ENCODE results near the gene RNF220. TPM values are rescaled to one million over a fixed set of nuclear protein-coding genes. Genes with fewer than 3 reads are reported as not detected.

Gene RNF220
- total RNA-seq, 2 donors from 2014 or later: 66.0 to 71.2 TPM

- DNase-seq (ENCODE audit: low spot score) (no peak), ATAC-seq (no peak)
- no peaks in the 10 kb centered on the region for H3K9me3 Mint-ChIP-seq
- peaks cover 0 to 7% of the 10 kb centered on the region in 2 donors for H3K4me1 Mint-ChIP-seq (ENCODE audit: low read depth in 2 of 2)
- no peak overlapping the region for H3K4me3 Mint-ChIP-seq
- H3K36me3 Mint-ChIP-seq: no peaks in the 10 kb centered on the region
- peaks cover 0 to 32% of the 10 kb centered on the region in 2 donors for H3K27me3 Mint-ChIP-seq
- H3K27ac Mint-ChIP-seq: no peak overlapping the region
Measured at GRCh38 chr1:44413740-44414139, 8.7 kb downstream of the RNF220 start.

- Mint-ChIP-seq H3K9me3 (no peaks in the 10 kb centered on the region), H3K27ac (no peak overlapping the region), H3K36me3 (no peaks in the 10 kb centered on the region), H3K4me3 (no peak overlapping the region), H3K27me3 (peaks cover 9 to 30% of the 10 kb centered on the region in 2 donors), H3K4me1 (ENCODE audit: low read depth in 2 of 2) (no peaks in the 10 kb centered on the region)
- no peak for ATAC-seq
- DNase-seq (ENCODE audit: low spot score): no peak
Measured at GRCh38 chr1:44415013-44415412, 10.0 kb downstream of the RNF220 start.

GRCh38 chr1:44416408-44416807 lies 11.4 kb downstream of the RNF220 start:
- H3K4me1 Mint-ChIP-seq (ENCODE audit: low read depth in 2 of 2): no peaks in the 10 kb centered on the region
- H3K27me3 Mint-ChIP-seq: peaks cover 16 to 36% of the 10 kb centered on the region in 2 donors
- H3K36me3 Mint-ChIP-seq: no peaks in the 10 kb centered on the region
- H3K27ac Mint-ChIP-seq: no peak overlapping the region
- DNase-seq (ENCODE audit: low spot score) (no peak), ATAC-seq (no peak)
- H3K4me3 Mint-ChIP-seq: no peak overlapping the region
- H3K9me3 Mint-ChIP-seq: no peaks in the 10 kb centered on the region

GRCh38 chr1:44417351-44418021 lies 12.4 kb downstream of the RNF220 start:
- Mint-ChIP-seq H3K9me3 (no peaks in the 10 kb centered on the region), H3K27ac (no peak overlapping the region), H3K36me3 (no peaks in the 10 kb centered on the region), H3K4me3 (peak overlapping the region; percentile 20), H3K27me3 (peaks cover 27 to 39% of the 10 kb centered on the region in 2 donors), H3K4me1 (ENCODE audit: low read depth in 2 of 2) (no peaks in the 10 kb centered on the region)
- no peak for DNase-seq (ENCODE audit: low spot score)
- peak; percentile 56 to 62 for ATAC-seq

- Mint-ChIP-seq H3K4me3 (peak overlapping the region; percentile 47), H3K4me1 (ENCODE audit: low read depth in 2 of 2) (no peaks in the 10 kb centered on the region), H3K36me3 (no peaks in the 10 kb centered on the region), H3K27ac (no peak overlapping the region), H3K9me3 (no peaks in the 10 kb centered on the region), H3K27me3 (peaks cover 33 to 44% of the 10 kb centered on the region in 2 donors)
- DNase-seq (ENCODE audit: low spot score) (no peak), ATAC-seq (peak; percentile 28 to 55)
Measured at GRCh38 chr1:44418022-44418673, 13.1 kb downstream of the RNF220 start.

- Mint-ChIP-seq H3K36me3 (no peaks in the 10 kb centered on the region), H3K4me1 (ENCODE audit: low read depth in 2 of 2) (peaks cover 0 to 5% of the 10 kb centered on the region in 2 donors), H3K9me3 (no peaks in the 10 kb centered on the region), H3K27ac (no peak overlapping the region), H3K27me3 (peaks cover 41 to 43% of the 10 kb centered on the region in 2 donors), H3K4me3 (no peak overlapping the region)
- ATAC-seq (no peak), DNase-seq (ENCODE audit: low spot score) (no peak)
Measured at GRCh38 chr1:44419901-44420300, 14.8 kb downstream of the RNF220 start.

GRCh38 chr1:44420535-44420934 lies 15.5 kb downstream of the RNF220 start:
- Mint-ChIP-seq H3K27me3 (peaks cover 41 to 44% of the 10 kb centered on the region in 2 donors), H3K27ac (no peak overlapping the region), H3K36me3 (no peaks in the 10 kb centered on the region), H3K4me3 (no peak overlapping the region), H3K4me1 (ENCODE audit: low read depth in 2 of 2) (peaks cover 0 to 5% of the 10 kb centered on the region in 2 donors), H3K9me3 (no peaks in the 10 kb centered on the region)
- ATAC-seq (no peak), DNase-seq (ENCODE audit: low spot score) (no peak)

GRCh38 chr1:44421446-44421884 lies 16.4 kb downstream of the RNF220 start:
- H3K4me3 Mint-ChIP-seq: no peak overlapping the region
- H3K36me3 Mint-ChIP-seq: no peaks in the 10 kb centered on the region
- H3K9me3 Mint-ChIP-seq: no peaks in the 10 kb centered on the region
- no peak overlapping the region for H3K27ac Mint-ChIP-seq
- peaks cover 38 to 41% of the 10 kb centered on the region in 2 donors for H3K27me3 Mint-ChIP-seq
- DNase-seq (ENCODE audit: low spot score) (no peak), ATAC-seq (no peak)
- peaks cover 0 to 5% of the 10 kb centered on the region in 2 donors for H3K4me1 Mint-ChIP-seq (ENCODE audit: low read depth in 2 of 2)

GRCh38 chr1:44422161-44422560 lies 17.1 kb downstream of the RNF220 start:
- Mint-ChIP-seq H3K36me3 (no peaks in the 10 kb centered on the region), H3K9me3 (no peaks in the 10 kb centered on the region), H3K4me3 (no peak overlapping the region), H3K27me3 (peaks cover 40 to 48% of the 10 kb centered on the region in 2 donors), H3K27ac (no peak overlapping the region), H3K4me1 (ENCODE audit: low read depth in 2 of 2) (peaks cover 0 to 5% of the 10 kb centered on the region in 2 donors)
- ATAC-seq (no peak), DNase-seq (ENCODE audit: low spot score) (no peak)

- peaks cover 44 to 64% of the 10 kb centered on the region in 2 donors for H3K27me3 Mint-ChIP-seq
- DNase-seq (ENCODE audit: low spot score) (no peak), ATAC-seq (no peak)
- H3K4me1 Mint-ChIP-seq (ENCODE audit: low read depth in 2 of 2): peaks cover 0 to 5% of the 10 kb centered on the region in 2 donors
- H3K9me3 Mint-ChIP-seq: no peaks in the 10 kb centered on the region
- no peaks in the 10 kb centered on the region for H3K36me3 Mint-ChIP-seq
- H3K27ac Mint-ChIP-seq: no peak overlapping the region
- no peak overlapping the region for H3K4me3 Mint-ChIP-seq
Measured at GRCh38 chr1:44423591-44424537, 18.8 kb downstream of the RNF220 start.

GRCh38 chr1:44424747-44425146 lies 19.7 kb downstream of the RNF220 start:
- Mint-ChIP-seq H3K36me3 (no peaks in the 10 kb centered on the region), H3K4me1 (ENCODE audit: low read depth in 2 of 2) (peaks cover 0 to 5% of the 10 kb centered on the region in 2 donors), H3K9me3 (no peaks in the 10 kb centered on the region), H3K4me3 (no peak overlapping the region), H3K27ac (no peak overlapping the region), H3K27me3 (peaks cover 46 to 65% of the 10 kb centered on the region in 2 donors)
- DNase-seq (ENCODE audit: low spot score): no peak
- ATAC-seq: peak in 1 of 2 donors; percentile 27

GRCh38 chr1:44425341-44426082 lies 20.5 kb downstream of the RNF220 start:
- Mint-ChIP-seq H3K9me3 (no peaks in the 10 kb centered on the region), H3K27ac (no peak overlapping the region), H3K4me1 (ENCODE audit: low read depth in 2 of 2) (peaks cover 0 to 5% of the 10 kb centered on the region in 2 donors), H3K27me3 (peaks cover 38 to 58% of the 10 kb centered on the region in 2 donors), H3K36me3 (no peaks in the 10 kb centered on the region), H3K4me3 (no peak overlapping the region)
- DNase-seq (ENCODE audit: low spot score): no peak
- no peak for ATAC-seq

GRCh38 chr1:44431861-44432260 lies 26.8 kb downstream of the RNF220 start:
- DNase-seq (ENCODE audit: low spot score) (no peak), ATAC-seq (no peak)
- Mint-ChIP-seq H3K36me3 (no peaks in the 10 kb centered on the region), H3K9me3 (no peaks in the 10 kb centered on the region), H3K27ac (no peak overlapping the region), H3K27me3 (peaks cover 13 to 33% of the 10 kb centered on the region in 2 donors), H3K4me1 (ENCODE audit: low read depth in 2 of 2) (no peaks in the 10 kb centered on the region), H3K4me3 (no peak overlapping the region)

Measured in natural killer cell treated with Interleukin-12 subunit alpha and Interleukin-12 subunit beta and Interleukin-15 and Interleukin-18, amount 100 ng/mL, for 72 hours (primary cell).